GM19324 (cell line): ENCODE data around the gene AHDC1.

Source experiments
- ATAC-seq: cut with Tn5 transposase; IDR thresholded peaks from one replicate; pipeline ENCODE4 v1.9.1; 2021; ENCODE audit warnings: mild to moderate bottlenecking, moderate library complexity; ENCODE audit not compliant: unreplicated experiment, low FRiP score

Gene AHDC1

DNA sequence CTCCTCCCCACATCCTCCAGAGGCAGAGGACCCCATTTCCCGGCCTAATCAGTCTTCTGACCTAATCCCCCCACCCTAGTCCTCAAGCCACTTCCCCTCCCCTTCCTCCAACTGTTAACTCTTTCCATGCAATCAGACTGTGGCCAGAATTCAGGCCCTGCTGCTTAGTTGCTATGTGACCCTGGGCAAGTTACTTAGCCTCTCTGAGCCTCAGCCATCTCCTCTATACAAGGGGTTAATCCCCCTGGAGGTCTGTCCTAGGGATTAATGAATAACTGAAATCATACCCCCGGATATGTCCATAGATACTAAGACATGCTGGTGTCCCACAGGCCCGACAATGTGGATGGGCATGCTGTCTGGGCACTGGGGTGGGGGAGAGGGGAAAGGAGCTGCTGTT, 18.3 kb downstream of the AHDC1 start:
- ATAC-seq = no peak

DNA sequence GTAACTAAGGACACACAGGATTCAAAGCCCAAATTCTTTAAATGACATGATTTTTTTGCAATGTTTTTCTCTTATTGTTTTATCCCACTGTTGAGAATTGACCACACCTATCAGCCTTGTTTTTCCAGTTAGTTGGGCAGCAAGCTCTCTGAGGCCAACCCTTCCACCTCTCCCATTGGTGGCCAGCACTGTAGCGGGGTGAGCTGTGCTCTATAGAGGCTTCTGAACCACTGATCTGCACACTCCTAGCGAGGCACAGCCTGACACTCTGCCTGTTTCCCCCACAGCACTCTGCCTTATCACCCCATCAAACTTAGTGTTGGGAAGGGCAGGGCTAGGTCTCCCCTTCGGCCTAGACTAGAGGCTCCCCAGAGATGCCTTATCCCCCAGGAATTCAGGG, 19.5 kb downstream of the AHDC1 start:
- ATAC-seq = no peak

DNA sequence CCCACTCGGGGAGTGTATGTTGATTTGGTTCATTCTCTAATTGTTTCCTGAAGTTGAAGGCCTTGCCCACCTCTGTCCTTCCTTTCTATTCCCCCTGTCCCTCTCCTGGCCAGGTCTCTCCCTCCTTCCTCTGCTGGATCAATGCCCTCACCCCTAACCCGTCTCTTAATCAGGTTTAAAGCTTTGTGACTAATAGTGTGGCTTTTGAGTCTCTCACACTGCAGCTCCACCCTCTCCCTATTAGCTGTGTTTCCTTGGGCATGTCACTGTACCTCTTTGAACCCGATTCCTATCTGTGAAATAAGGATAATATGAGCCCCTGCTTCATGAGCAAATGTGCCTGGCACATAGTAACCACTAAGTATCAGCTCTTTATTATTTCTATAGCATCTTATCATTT, 20.5 kb downstream of the AHDC1 start:
- no peak for ATAC-seq

DNA sequence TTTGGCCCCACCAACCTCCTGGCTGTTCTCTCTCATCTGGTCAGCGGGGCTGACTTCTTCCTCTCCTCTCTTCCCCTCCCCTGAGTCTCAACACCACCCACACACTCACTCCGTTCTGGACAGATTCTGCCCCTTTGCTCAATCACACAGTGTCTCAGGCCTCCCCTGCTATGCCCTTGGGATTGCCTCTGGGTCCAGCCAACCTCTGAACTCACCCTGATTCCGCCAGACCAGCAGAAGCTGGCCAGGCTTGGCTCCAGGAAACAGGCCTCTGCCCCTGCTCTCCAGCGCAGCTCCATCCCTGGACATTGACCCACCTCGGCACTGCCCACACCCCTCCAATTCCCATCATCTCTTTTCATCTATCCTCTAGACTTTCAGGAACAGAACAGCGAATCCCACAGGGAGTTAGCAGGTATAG, 22.1 kb downstream of the AHDC1 start:
- no peak for ATAC-seq

DNA sequence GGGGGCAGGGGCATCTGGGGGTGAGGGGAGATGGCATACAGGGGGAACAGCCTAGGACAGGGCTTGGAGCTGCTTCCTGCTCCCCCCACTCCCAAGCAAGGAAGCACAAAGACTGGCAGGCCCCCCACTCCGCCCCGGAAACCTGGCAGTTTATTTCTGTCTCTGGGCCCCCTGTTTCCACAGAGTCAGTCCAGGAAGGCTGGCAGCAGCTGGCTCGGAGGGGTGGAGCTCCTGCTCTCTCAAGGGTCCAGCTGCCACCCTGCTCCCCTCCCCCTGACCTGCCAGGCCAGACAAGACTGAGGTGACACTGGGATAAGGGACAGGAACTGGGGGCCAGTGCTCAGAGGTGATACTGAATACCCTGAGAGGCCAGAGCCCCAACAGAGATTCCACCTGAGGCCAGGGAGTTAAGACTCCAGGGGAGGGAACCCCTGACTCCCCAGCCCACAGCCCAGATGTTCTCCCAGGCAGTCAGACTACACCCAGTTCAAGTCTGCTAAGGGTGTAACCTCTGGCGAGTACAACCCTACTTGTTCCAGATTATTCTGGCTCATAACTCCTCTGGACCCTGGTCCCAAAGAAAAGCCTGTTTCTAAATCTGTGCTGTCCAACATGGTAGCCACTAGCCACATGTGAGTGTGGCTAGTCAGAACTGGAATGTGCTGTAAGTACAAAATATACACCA, 26.3 kb downstream of the AHDC1 start:
- ATAC-seq = no peak

- no peak for ATAC-seq
Observed at GRCh38 chr1:27576806-27577227, 27.1 kb downstream of the AHDC1 start.

- ATAC-seq = no peak
Observed at GRCh38 chr1:27575840-27576331, 28.1 kb downstream of the AHDC1 start.

- no peak for ATAC-seq
Observed at GRCh38 chr1:27574871-27575831, 28.8 kb downstream of the AHDC1 start.

DNA sequence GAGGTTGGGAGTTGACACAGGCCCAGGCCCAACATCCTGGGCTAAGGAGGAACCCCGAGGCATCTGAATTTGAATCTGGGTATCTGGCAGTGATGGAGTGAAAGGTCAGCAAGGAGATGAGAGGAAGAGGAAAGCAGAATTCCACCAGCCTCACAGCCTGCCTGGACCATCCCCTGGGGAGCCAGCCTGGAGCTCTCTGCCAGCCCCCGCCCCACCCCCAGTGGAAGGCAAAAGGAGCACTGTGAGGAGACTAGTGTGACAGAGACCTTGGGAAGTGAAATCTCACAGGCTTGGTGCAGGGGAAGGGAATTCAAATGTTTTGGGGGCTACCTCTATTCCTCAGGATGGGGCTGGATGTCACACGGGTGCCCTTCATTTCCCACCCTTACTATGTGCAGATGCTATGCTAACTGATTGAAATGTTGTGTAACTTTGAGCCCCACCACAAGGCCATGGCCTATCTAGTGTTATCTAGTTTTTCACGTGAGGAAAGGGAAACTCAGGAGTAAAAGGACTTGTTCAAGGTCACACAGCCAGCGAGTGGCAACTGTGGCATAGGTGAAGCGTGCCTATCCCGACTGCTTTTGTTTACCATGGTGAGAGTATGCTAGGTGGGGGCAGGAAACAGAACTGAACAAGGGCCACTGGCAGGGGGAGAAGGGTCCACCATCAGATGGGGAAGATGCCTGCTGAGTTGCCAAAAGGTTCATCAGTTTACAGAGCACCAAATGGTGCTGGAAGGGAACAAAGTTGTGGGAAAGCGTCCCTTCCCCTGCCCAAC, 29.8 kb downstream of the AHDC1 start:
- no peak for ATAC-seq

DNA sequence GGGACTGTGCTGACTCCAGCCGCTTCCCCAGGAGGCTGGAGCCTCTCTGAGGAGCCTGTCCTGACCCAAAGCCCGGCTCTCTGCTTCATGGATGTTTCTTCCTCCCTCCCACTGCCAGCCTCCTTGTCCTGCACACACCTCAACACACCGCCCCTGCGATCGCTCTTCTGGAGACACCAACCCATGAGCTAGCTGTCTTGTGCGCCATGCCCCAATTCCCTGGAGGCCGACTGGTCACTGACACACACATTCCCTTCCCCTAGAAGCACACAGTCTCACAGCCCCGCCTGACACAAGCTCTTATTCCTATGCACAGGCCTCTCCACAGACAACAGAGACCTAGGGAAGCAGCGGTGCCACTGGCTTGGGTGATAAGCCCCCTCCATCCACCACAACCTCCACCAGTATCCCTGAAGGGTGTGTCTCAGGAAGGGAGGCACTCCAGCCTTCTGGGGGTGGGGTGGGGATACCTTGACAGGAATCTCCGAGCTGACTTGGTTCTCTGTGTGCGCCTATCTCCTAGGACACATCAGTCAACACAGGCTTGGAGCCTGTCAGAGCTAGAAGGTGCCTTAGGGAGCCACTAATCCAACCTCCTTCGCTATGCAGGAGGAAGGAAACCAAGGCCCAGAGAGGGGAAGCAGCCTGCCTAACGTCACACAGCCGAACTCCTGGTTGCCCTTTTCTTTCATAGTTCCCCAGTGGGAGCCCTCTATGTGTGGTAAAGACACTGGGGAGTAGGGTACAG, 31.1 kb downstream of the AHDC1 start:
- no peak for ATAC-seq

DNA sequence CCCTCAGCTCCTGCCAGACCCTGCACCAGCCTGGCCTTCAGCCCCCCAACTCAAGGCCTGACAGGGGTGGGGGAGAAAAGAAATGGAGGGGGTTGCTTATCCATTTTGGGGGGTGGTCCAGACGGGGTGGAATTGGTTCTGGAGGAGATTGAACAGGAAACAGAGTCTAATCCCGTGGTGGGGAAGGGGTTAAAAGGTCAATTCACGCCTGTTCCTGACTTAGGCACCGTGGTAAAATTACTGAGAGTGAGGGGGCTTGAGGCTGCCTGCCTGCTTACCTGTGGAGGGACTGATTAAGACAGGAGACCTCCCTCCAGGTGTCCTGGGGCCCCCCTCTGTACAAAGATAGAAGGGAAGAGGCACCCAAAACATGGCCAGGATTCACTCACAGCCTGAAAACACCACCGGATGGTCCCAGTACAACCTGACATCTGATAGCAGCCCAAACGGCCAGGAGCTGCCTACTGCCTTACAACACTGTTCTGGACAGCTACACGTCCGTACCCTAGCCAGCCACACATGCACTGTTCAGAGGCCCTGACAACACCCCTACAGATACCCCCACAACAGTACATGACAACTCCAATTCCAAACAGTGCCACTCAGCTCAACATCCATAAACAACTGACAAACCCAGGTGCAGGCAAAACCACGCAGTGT, 31.8 kb downstream of the AHDC1 start:
- ATAC-seq = no peak

DNA sequence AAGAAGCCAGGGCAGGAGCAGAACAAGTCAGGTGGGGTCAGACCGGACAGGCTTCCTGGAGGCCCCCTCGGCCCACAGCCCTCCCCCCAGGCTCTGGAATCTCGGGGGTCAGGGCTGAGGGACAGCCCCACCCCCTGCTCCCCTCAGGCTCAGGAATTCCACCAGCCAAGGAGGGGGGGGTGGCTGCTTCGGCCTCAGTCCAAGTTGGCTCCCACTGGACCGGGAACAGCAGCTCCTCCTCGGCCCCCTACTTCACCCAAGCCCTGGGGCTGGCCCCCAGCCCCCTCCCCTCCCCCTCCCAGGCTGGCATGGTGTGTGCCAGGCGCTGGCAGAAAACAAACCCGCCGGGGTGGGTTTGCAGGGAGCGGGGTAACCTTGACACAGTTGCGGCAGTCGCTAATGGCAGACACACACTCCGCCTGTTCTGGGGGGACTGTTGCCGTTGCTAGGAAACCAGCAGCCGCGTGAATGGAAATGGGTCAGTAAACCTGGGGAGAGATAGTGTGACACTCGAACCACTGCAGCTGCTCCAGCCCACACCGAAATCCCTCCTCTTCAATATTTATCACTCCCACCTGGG, 32.4 kb downstream of the AHDC1 start:
- ATAC-seq = no peak

DNA sequence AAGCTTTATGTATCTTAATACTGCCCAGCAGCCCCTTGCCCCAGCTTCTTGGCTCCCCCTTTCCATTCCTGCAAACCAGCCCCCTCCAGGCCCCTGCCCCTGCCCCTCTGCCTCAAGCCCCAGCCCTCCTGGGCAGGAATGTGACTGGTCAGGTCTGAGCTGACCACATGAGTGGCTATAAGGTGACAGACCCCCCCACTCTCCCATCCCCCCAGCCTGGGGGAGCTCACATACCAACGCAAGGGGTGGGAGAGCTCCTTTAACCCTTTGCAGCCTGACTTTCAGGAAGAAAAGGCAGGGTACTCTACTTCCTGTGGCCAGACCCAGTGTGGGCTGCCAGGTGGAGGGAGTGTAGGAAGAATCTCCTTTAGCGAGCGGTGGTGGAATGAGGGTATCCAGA, 33.2 kb downstream of the AHDC1 start:
- no peak for ATAC-seq

DNA sequence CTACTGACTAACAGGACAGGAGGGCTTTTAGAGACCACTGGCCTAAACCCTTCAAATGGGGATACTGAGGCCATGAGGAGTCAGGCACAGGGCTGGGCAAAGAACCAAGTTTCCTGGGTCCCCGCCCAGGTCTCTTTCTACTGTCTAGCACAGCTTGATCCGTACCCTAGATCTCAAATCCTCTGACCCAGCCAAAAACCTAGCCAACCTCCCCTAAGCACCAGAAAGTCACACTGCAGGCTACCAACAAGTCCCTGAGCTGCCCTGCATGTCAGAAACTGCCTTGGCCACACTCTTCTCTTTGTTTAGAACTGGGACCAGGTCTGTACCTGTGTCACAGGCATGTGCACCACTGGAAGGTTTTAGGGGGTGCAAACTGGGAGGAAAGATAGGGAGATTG, 33.6 kb downstream of the AHDC1 start:
- no peak for ATAC-seq

- ATAC-seq = no peak
Observed at GRCh38 chr1:27569506-27570291, 34.2 kb downstream of the AHDC1 start.

DNA sequence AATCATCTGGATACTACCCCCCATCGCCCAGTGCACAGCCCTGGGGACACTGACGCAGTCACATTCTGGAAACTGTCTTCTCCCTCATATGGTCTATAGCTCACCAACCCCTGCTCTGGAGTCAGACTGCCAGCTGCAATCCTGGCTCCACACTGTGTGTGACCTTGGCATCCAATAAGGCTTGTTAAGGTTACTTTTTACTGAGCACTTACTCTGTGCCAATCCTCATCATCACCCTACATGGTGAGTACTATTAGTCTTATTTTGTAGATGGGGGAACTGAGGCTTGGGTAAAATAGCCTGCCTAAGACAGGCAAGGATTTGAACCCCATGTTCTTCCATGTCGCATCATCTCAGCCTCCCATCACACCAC, 34.9 kb downstream of the AHDC1 start:
- ATAC-seq = no peak

DNA sequence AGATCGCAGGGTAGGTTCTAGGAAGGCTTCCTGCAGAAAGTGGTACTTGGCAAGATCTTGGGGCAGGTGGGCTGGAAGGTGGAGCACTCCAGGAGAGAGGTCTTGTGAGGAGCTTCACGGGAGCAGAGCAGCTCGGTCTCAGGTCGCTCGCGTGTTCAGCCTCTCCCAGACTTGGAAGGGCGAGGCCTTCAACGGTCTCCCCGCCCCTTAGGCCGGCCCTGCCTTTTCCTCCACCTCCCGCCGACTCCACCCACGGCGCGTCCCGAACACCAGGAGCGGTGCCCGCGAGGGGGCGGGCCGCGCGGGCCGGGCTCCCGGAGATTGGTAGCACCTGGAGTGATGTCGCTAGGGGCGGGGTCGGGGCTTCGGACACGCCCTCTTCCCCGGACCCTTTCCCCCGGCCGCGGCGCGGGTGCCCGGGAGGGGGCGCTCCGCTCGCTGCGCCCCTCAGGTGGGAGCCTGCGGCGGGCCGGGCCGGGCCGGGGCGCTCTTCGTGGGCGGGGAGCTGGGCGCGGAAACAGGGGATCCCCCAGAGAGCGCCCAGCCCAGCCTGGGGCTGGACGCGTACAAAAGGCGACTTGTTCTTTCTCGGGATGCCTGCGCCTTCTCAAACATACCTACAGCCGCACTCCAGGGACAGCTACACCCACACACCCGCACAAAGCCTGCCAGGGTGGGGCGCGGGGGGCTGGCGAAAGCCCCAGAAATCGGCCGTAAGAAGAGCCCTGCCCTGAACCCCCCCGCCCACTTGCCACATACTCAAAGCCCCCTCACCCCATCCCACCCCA, 35.5 kb downstream of the AHDC1 start:
- peak; percentile 79 for ATAC-seq

GRCh38 chr1:27567971-27568299, 36.0 kb downstream of the AHDC1 start:
- ATAC-seq = no peak
